ENCODE results near the gene PIK3C2A.
"Not testable (repeated sequence)": the region's sequence is repeated elsewhere in the genome, so short reads cannot be mapped to it uniquely, and the experiment has no call there.

PIK3C2A gene

GRCh38 chr11:17240780-17241179, 33.0 kb upstream of the PIK3C2A start:
- no peaks in the 10 kb centered on the region for H3K36me3 ChIP-seq (ENCODE audit: low read length)
- no peak for TF ChIP-seq EZH2phosphoT487 (conservative IDR thresholded peaks at IDR 0.05; ENCODE audit: low read length)
- TF ChIP-seq CTCF (IDR thresholded peaks at IDR 0.05; ENCODE audit: insufficient read depth, low read length, poor library complexity, severe bottlenecking), result no peak
- no peak overlapping the region for H3K27ac ChIP-seq (ENCODE audit: low read depth, low read length)
- H3F3A ChIP-seq (ENCODE audit: insufficient read depth), result no peaks in the 10 kb centered on the region
- no peaks in the 10 kb centered on the region for H3K9me3 ChIP-seq (ENCODE audit: insufficient read depth, low read length)
- H2AFZ ChIP-seq (ENCODE audit: low read depth, low read length, severe bottlenecking), result no peak overlapping the region
- no peak overlapping the region for H3K4me3 ChIP-seq (ENCODE audit: insufficient read depth, low read length, poor library complexity, severe bottlenecking)
- H3K79me2 ChIP-seq (ENCODE audit: insufficient read depth, low read length), result no peaks in the 10 kb centered on the region
- H3K4me2 ChIP-seq (ENCODE audit: low read depth, low read length, poor library complexity, severe bottlenecking), result no peak overlapping the region
- no peaks in the 10 kb centered on the region for H4K20me1 ChIP-seq (ENCODE audit: low read depth, low read length)
- H3K9me2 ChIP-seq (replicated peaks; ENCODE audit: insufficient read depth, low read length), result no peaks in the 10 kb centered on the region
- H3K27me3 ChIP-seq (ENCODE audit: low read length), result no peaks in the 10 kb centered on the region
- no peak overlapping the region for H3K9ac ChIP-seq (ENCODE audit: low read length)

GRCh38 chr11:17239927-17240326, 32.1 kb upstream of the PIK3C2A start:
- not testable (repeated sequence) for H3K9ac ChIP-seq (ENCODE audit: low read length); H4K20me1 ChIP-seq (ENCODE audit: low read depth, low read length); H3K4me3 ChIP-seq (ENCODE audit: insufficient read depth, low read length, poor library complexity, severe bottlenecking); H3K9me2 ChIP-seq (replicated peaks; ENCODE audit: insufficient read depth, low read length); H3K27ac ChIP-seq (ENCODE audit: low read depth, low read length); H3K9me3 ChIP-seq (ENCODE audit: insufficient read depth, low read length); H3F3A ChIP-seq (ENCODE audit: insufficient read depth); H2AFZ ChIP-seq (ENCODE audit: low read depth, low read length, severe bottlenecking); H3K4me2 ChIP-seq (ENCODE audit: low read depth, low read length, poor library complexity, severe bottlenecking); H3K27me3 ChIP-seq (ENCODE audit: low read length); H3K79me2 ChIP-seq (ENCODE audit: insufficient read depth, low read length); H3K36me3 ChIP-seq (ENCODE audit: low read length)

- no peak overlapping the region for H3K27ac ChIP-seq (ENCODE audit: low read depth, low read length)
- H3K4me2 ChIP-seq (ENCODE audit: low read depth, low read length, poor library complexity, severe bottlenecking), result no peak overlapping the region
- H3K36me3 ChIP-seq (ENCODE audit: low read length), result no peaks in the 10 kb centered on the region
Measured at GRCh38 chr11:17238377-17238776, 30.6 kb upstream of the PIK3C2A start.

GRCh38 chr11:17233101-17233500, 25.3 kb upstream of the PIK3C2A start:
- no peaks in the 10 kb centered on the region for H3K36me3 ChIP-seq (ENCODE audit: low read length)
- no peaks in the 10 kb centered on the region for H3K9me3 ChIP-seq (ENCODE audit: insufficient read depth, low read length)
- H3K27me3 ChIP-seq (ENCODE audit: low read length), result no peaks in the 10 kb centered on the region
- H3F3A ChIP-seq (ENCODE audit: insufficient read depth), result no peaks in the 10 kb centered on the region
- no peaks in the 10 kb centered on the region for H4K20me1 ChIP-seq (ENCODE audit: low read depth, low read length)
- no peak for TF ChIP-seq CTCF (IDR thresholded peaks at IDR 0.05; ENCODE audit: insufficient read depth, low read length, poor library complexity, severe bottlenecking)
- TF ChIP-seq EZH2phosphoT487 (conservative IDR thresholded peaks at IDR 0.05; ENCODE audit: low read length), result no peak
- no peak overlapping the region for H3K27ac ChIP-seq (ENCODE audit: low read depth, low read length)
- no peak overlapping the region for H3K9ac ChIP-seq (ENCODE audit: low read length)
- no peak overlapping the region for H3K4me2 ChIP-seq (ENCODE audit: low read depth, low read length, poor library complexity, severe bottlenecking)
- H3K79me2 ChIP-seq (ENCODE audit: insufficient read depth, low read length), result no peaks in the 10 kb centered on the region
- H3K9me2 ChIP-seq (replicated peaks; ENCODE audit: insufficient read depth, low read length), result no peaks in the 10 kb centered on the region
- H2AFZ ChIP-seq (ENCODE audit: low read depth, low read length, severe bottlenecking), result no peak overlapping the region
- no peak overlapping the region for H3K4me3 ChIP-seq (ENCODE audit: insufficient read depth, low read length, poor library complexity, severe bottlenecking)

More at GRCh38 chr11:17238377-17238776, 30.6 kb upstream of the PIK3C2A start:
- Histone ChIP-seq H3K9ac (ENCODE audit: low read length) (no peak overlapping the region), H3F3A (ENCODE audit: insufficient read depth) (no peaks in the 10 kb centered on the region), H3K79me2 (ENCODE audit: insufficient read depth, low read length) (no peaks in the 10 kb centered on the region), H3K4me3 (ENCODE audit: insufficient read depth, low read length, poor library complexity, severe bottlenecking) (no peak overlapping the region), H2AFZ (ENCODE audit: low read depth, low read length, severe bottlenecking) (no peak overlapping the region), H3K27me3 (ENCODE audit: low read length) (no peaks in the 10 kb centered on the region), H3K9me3 (ENCODE audit: insufficient read depth, low read length) (no peaks in the 10 kb centered on the region), H3K9me2 (replicated peaks; ENCODE audit: insufficient read depth, low read length) (no peaks in the 10 kb centered on the region), H4K20me1 (ENCODE audit: low read depth, low read length) (no peaks in the 10 kb centered on the region)
- TF ChIP-seq EZH2phosphoT487 (conservative IDR thresholded peaks at IDR 0.05; ENCODE audit: low read length), result no peak
- no peak for TF ChIP-seq CTCF (IDR thresholded peaks at IDR 0.05; ENCODE audit: insufficient read depth, low read length, poor library complexity, severe bottlenecking)
